GM21528 (cell line): Measurements from ENCODE around the gene PLCG1.
"Not testable (repeated sequence)": the region's sequence is repeated elsewhere in the genome, so short reads cannot be mapped to it uniquely, and the experiment has no call there.

Experiments used
- ATAC-seq: cut with Tn5 transposase; IDR thresholded peaks from one replicate; pipeline ENCODE4 v1.9.1; 2021; ENCODE audit warnings: mild to moderate bottlenecking, moderate library complexity; ENCODE audit not compliant: unreplicated experiment, low FRiP score

PLCG1 gene

GRCh38 chr20:41123631-41124030 is 13.7 kb upstream of the PLCG1 start:
- ATAC-seq: no peak

GRCh38 chr20:41124451-41125094 is 12.8 kb upstream of the PLCG1 start:
- no peak for ATAC-seq

GRCh38 chr20:41125530-41126457 is 11.5 kb upstream of the PLCG1 start:
- no peak for ATAC-seq

GRCh38 chr20:41126719-41127118 is 10.6 kb upstream of the PLCG1 start:
- ATAC-seq: no peak

GRCh38 chr20:41128317-41128716 is 9.0 kb upstream of the PLCG1 start:
- ATAC-seq: not testable (repeated sequence)

- ATAC-seq: no peak
Observed at GRCh38 chr20:41131594-41132387, 5.6 kb upstream of the PLCG1 start.

GRCh38 chr20:41132388-41132775 is 5.0 kb upstream of the PLCG1 start:
- not testable (repeated sequence) for ATAC-seq

- ATAC-seq: peak; percentile 35
Observed at GRCh38 chr20:41133709-41134361, 3.5 kb upstream of the PLCG1 start.

- ATAC-seq: no peak
Observed at GRCh38 chr20:41134362-41135186, 2.8 kb upstream of the PLCG1 start.

GRCh38 chr20:41135187-41135887 is 2.0 kb upstream of the PLCG1 start:
- no peak for ATAC-seq

- no peak for ATAC-seq
Observed at GRCh38 chr20:41135888-41136679, 1.3 kb upstream of the PLCG1 start.

- ATAC-seq: peak; percentile 25
Observed at GRCh38 chr20:41137614-41138474, 501 bp downstream of the PLCG1 start.

GRCh38 chr20:41138475-41139226 is 1.3 kb downstream of the PLCG1 start:
- ATAC-seq: no peak

GRCh38 chr20:41139227-41140093 is 2.1 kb downstream of the PLCG1 start:
- no peak for ATAC-seq

GRCh38 chr20:41140226-41141133 is 3.1 kb downstream of the PLCG1 start:
- no peak for ATAC-seq
